ENCODE data around the gene ISX.

ISX gene

GRCh38 chr22:35114131-35114980 is 48.4 kb downstream of the ISX start:
- no peak for DNase-seq

GRCh38 chr22:35115515-35115914 is 49.6 kb downstream of the ISX start:
- no peak for DNase-seq

- DNase-seq: no peak
These were observed 50.3 kb downstream of the ISX start for GRCh38 chr22:35116269-35116668.

GRCh38 chr22:35116817-35117216 is 50.9 kb downstream of the ISX start:
- no peak for DNase-seq

DNA sequence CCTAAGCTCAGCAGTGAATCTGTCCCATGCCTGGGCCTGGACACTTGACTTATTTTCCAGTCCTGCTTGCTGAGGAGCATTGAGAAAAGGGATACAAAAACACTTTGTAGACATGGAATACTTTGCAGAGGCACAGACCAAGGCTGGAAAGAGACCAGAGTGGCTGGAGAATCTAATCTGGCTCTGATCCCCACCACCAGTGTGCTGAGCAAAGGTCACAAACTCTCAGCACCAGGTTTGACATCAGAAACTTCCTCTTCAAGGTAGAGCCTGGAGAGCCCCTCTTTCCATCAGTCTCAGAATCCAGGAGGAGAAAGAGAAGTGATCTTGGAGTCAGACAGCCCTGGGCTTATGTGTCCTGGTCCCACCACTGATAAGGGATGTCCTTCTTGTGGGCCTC is 53.5 kb downstream of the ISX start:
- no peak for DNase-seq

DNA sequence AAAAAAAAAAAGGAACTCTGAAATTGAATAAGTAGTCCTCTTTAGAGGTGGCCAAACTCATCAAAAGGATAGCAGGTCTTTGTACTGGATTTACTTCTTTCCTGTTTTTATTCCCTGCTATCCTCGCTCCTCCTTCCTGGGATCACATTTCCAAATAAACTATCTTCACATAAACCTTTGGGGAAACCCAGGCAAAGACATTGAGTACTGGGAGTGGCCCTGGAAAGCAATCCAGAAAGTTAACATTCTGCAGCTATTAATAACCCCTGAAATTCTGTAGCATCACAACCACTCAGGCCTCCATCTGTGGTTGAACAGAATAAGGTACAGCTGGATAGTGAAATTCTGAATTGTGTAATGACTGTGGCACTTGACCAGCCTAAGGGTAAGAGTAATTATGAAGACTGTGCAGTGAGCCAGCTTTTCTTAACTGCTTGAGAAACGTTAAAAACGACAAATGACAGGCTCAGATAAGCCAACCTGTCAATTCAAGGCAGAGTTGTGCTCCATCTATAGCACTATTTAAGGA is 58.8 kb downstream of the ISX start:
- no peak for DNase-seq

- no peak for DNase-seq
These were observed 61.0 kb downstream of the ISX start for GRCh38 chr22:35126993-35127392.

- DNase-seq: no peak
These were observed 62.7 kb downstream of the ISX start for GRCh38 chr22:35128637-35129036.

DNA sequence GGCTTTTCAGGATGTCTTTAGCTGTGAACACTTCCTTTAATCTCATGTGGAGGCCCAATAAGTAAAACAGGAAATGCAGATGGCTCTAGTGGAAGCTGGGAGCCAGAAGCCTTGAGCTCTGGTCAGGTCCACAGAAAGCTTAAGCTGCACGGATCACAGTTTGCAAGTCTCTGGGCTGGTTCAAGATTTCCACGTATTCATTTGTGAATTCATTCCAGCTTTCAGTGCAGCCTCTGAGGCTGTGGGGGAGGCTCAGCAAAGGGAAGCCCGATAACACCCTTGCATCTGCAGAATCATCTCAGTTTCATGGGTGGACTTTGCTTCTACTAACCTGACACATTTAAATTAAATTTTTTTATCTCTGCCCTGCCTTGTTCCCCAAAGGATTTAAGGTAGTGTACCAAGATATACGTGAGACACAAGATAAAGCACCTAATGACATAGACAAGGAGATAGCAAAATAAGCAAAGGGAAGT is 65.6 kb downstream of the ISX start:
- no peak for DNase-seq

DNA sequence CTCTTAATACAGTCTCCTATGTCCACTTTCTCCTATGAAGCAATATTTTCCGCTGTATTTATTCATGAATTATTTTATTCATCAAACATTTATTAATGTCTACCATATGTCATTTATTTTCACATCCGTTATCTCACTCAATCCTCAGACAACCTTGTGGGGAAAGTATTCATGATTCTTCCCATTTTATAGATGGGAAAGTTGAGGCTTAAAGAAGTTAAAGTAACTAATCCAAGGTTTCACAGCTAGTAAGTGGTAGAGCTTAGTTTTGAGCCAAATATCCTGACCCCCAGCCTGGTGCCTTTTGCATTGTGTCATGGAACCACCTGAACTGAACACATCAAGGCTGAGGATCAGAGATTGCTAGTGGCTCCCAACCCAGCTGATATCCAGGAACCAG is 66.6 kb downstream of the ISX start:
- no peak for DNase-seq

GRCh38 chr22:35133702-35134380 is 67.9 kb downstream of the ISX start:
- no peak for DNase-seq

GRCh38 chr22:35134637-35135036 is 68.7 kb downstream of the ISX start:
- no peak for DNase-seq

- DNase-seq: no peak
These were observed 69.2 kb downstream of the ISX start for GRCh38 chr22:35135165-35135564.

Data from 8988T (cell line).